Measurements from ENCODE around the gene RABGAP1. TPM values are rescaled to one million over a fixed set of nuclear protein-coding genes. Genes with fewer than 3 reads are reported as not detected.

Gene RABGAP1
- polyA plus RNA-seq, 1 donor from 2014 or later = 67.8 TPM

DNA sequence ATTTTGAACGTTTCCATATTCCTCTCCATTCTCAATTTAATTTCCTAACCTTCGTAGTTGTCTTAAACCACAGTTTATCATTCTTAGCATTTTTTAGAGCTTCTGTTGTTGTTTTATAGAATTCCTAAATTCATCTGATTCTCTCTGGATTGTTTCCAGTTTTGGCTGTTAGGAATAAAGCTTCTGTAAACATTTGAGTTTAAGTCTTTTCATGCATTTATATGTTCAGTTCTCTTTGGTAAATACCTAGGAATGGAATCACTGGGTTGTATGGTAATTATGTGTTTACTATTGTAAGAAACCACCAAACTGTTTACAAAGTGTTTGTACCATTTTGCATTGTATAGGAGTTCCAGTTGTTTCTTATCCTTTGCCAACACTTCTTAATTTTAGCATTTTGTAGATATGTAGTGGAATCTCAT, 122.4 kb downstream of the RABGAP1 start:
- no peak for TF ChIP-seq TAF1 (IDR thresholded peaks at IDR 0.05; ENCODE audit: low read depth)
- TF ChIP-seq, protein P1, sequence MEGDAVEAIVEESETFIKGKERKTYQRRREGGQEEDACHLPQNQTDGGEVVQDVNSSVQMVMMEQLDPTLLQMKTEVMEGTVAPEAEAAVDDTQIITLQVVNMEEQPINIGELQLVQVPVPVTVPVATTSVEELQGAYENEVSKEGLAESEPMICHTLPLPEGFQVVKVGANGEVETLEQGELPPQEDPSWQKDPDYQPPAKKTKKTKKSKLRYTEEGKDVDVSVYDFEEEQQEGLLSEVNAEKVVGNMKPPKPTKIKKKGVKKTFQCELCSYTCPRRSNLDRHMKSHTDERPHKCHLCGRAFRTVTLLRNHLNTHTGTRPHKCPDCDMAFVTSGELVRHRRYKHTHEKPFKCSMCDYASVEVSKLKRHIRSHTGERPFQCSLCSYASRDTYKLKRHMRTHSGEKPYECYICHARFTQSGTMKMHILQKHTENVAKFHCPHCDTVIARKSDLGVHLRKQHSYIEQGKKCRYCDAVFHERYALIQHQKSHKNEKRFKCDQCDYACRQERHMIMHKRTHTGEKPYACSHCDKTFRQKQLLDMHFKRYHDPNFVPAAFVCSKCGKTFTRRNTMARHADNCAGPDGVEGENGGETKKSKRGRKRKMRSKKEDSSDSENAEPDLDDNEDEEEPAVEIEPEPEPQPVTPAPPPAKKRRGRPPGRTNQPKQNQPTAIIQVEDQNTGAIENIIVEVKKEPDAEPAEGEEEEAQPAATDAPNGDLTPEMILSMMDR (IDR thresholded peaks at IDR 0.05; ENCODE audit: poor library complexity, severe bottlenecking) = no peak
- no peak for TF ChIP-seq RAD21 (conservative IDR thresholded peaks at IDR 0.05)
- TF ChIP-seq, protein P2, sequence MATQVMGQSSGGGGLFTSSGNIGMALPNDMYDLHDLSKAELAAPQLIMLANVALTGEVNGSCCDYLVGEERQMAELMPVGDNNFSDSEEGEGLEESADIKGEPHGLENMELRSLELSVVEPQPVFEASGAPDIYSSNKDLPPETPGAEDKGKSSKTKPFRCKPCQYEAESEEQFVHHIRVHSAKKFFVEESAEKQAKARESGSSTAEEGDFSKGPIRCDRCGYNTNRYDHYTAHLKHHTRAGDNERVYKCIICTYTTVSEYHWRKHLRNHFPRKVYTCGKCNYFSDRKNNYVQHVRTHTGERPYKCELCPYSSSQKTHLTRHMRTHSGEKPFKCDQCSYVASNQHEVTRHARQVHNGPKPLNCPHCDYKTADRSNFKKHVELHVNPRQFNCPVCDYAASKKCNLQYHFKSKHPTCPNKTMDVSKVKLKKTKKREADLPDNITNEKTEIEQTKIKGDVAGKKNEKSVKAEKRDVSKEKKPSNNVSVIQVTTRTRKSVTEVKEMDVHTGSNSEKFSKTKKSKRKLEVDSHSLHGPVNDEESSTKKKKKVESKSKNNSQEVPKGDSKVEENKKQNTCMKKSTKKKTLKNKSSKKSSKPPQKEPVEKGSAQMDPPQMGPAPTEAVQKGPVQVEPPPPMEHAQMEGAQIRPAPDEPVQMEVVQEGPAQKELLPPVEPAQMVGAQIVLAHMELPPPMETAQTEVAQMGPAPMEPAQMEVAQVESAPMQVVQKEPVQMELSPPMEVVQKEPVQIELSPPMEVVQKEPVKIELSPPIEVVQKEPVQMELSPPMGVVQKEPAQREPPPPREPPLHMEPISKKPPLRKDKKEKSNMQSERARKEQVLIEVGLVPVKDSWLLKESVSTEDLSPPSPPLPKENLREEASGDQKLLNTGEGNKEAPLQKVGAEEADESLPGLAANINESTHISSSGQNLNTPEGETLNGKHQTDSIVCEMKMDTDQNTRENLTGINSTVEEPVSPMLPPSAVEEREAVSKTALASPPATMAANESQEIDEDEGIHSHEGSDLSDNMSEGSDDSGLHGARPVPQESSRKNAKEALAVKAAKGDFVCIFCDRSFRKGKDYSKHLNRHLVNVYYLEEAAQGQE (IDR thresholded peaks at IDR 0.05; ENCODE audit: borderline replicate concordance) = no peak
- no peak for TF ChIP-seq POLR2AphosphoS5 (IDR thresholded peaks at IDR 0.05)
- TF ChIP-seq EP300 (conservative IDR thresholded peaks at IDR 0.05; ENCODE audit: poor library complexity, severe bottlenecking) = no peak
- TF ChIP-seq SMC3 (conservative IDR thresholded peaks at IDR 0.05; ENCODE audit: poor library complexity) = no peak
- Histone ChIP-seq H3F3A (ENCODE audit: insufficient read depth, low read length, poor library complexity, severe bottlenecking) (no peaks in the 10 kb centered on the region), H2AFZ (ENCODE audit: low read depth, low read length) (no peak overlapping the region), H3K4me3 (ENCODE audit: low read length) (no peak overlapping the region), H3K27ac (ENCODE audit: low read length) (no peak overlapping the region), H3K36me3 (ENCODE audit: insufficient read depth, low read length) (peaks cover 3% of the 10 kb centered on the region), H3K4me2 (ENCODE audit: low read length) (no peak overlapping the region), H3K9me2 (ENCODE audit: insufficient read depth, low read length) (no peaks in the 10 kb centered on the region), H4K20me1 (ENCODE audit: insufficient read depth) (no peaks in the 10 kb centered on the region), H3K27me3 (ENCODE audit: insufficient read depth, low read depth, low read length) (no peaks in the 10 kb centered on the region), H3K9ac (ENCODE audit: low read length) (no peak overlapping the region), H3K79me2 (replicated peaks; ENCODE audit: insufficient read depth, low read length) (no peaks in the 10 kb centered on the region), H3K9me3 (ENCODE audit: low read length) (no peaks in the 10 kb centered on the region)

DNA sequence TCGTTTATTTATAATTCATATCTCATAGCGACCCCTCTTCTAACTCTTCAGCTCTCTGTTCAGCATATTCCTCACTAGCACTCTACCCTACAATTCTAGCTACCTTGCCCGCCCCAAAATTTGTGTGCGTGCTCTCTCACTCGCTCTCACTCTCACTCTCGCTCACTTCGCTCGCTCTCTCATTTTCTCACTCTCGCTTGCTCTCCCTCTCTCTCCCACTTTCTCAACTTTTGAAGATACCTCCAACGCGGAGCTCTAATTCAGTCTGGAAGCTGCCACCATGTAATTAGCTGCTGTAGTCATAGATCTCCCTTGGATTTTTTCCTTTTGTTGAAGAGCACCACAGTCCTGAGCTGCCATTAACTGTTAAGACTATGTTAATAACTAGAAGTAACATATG, 123.1 kb downstream of the RABGAP1 start:
- H3K79me2 ChIP-seq (replicated peaks; ENCODE audit: insufficient read depth, low read length) = no peaks in the 10 kb centered on the region
- no peaks in the 10 kb centered on the region for H4K20me1 ChIP-seq (ENCODE audit: insufficient read depth)
- H3K36me3 ChIP-seq (ENCODE audit: insufficient read depth, low read length) = peaks cover 3% of the 10 kb centered on the region
- H3K4me3 ChIP-seq (ENCODE audit: low read length) = no peak overlapping the region
- TF ChIP-seq SMC3 (conservative IDR thresholded peaks at IDR 0.05; ENCODE audit: poor library complexity) = no peak
- no peaks in the 10 kb centered on the region for H3F3A ChIP-seq (ENCODE audit: insufficient read depth, low read length, poor library complexity, severe bottlenecking)
- no peaks in the 10 kb centered on the region for H3K9me2 ChIP-seq (ENCODE audit: insufficient read depth, low read length)
- no peak overlapping the region for H3K9ac ChIP-seq (ENCODE audit: low read length)
- no peak overlapping the region for H3K27ac ChIP-seq (ENCODE audit: low read length)
- no peaks in the 10 kb centered on the region for H3K9me3 ChIP-seq (ENCODE audit: low read length)
- no peaks in the 10 kb centered on the region for H3K27me3 ChIP-seq (ENCODE audit: insufficient read depth, low read depth, low read length)
- no peak overlapping the region for H3K4me2 ChIP-seq (ENCODE audit: low read length)
- H2AFZ ChIP-seq (ENCODE audit: low read depth, low read length) = no peak overlapping the region

DNA sequence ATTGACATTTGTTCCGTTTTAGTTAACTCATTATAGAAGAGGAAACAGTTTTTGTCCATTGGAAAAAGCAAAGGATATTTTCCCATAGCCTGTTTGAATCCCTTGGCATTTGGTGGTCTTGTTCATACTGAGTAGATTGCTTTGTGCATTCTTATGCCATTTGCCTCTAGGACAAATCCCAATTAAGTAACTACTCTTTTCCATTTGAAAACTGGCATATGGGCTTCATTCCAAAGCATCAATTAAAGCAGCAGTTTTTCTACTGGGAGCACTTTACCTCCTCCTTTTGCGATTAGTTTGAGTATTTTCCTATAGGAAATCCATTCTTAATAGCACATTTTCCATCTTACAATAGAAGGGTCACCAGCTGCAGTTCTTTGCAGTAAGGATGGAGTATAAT, 123.9 kb downstream of the RABGAP1 start:
- Histone ChIP-seq H3K9ac (ENCODE audit: low read length) (no peak overlapping the region), H3K36me3 (ENCODE audit: insufficient read depth, low read length) (peaks cover 3% of the 10 kb centered on the region), H3K27ac (ENCODE audit: low read length) (no peak overlapping the region), H3K4me3 (ENCODE audit: low read length) (no peak overlapping the region), H3K4me2 (ENCODE audit: low read length) (no peak overlapping the region), H3K9me3 (ENCODE audit: low read length) (no peaks in the 10 kb centered on the region), H3K9me2 (ENCODE audit: insufficient read depth, low read length) (no peaks in the 10 kb centered on the region), H2AFZ (ENCODE audit: low read depth, low read length) (no peak overlapping the region), H3K79me2 (replicated peaks; ENCODE audit: insufficient read depth, low read length) (no peaks in the 10 kb centered on the region), H3F3A (ENCODE audit: insufficient read depth, low read length, poor library complexity, severe bottlenecking) (no peaks in the 10 kb centered on the region), H4K20me1 (ENCODE audit: insufficient read depth) (no peaks in the 10 kb centered on the region), H3K27me3 (ENCODE audit: insufficient read depth, low read depth, low read length) (no peaks in the 10 kb centered on the region)
- TF ChIP-seq TAF1 (IDR thresholded peaks at IDR 0.05; ENCODE audit: low read depth) = no peak
- TF ChIP-seq, protein P2 (IDR thresholded peaks at IDR 0.05; ENCODE audit: borderline replicate concordance) = no peak
- TF ChIP-seq EP300 (conservative IDR thresholded peaks at IDR 0.05; ENCODE audit: poor library complexity, severe bottlenecking) = no peak
- no peak for TF ChIP-seq RAD21 (conservative IDR thresholded peaks at IDR 0.05)
- no peak for TF ChIP-seq MXI1 (conservative IDR thresholded peaks at IDR 0.05; ENCODE audit: poor library complexity, severe bottlenecking)
- TF ChIP-seq EZH2 (IDR thresholded peaks at IDR 0.05; ENCODE audit: borderline replicate concordance, insufficient read depth, low read length, poor library complexity, severe bottlenecking) = no peak
- TF ChIP-seq SMC3 (conservative IDR thresholded peaks at IDR 0.05; ENCODE audit: poor library complexity) = no peak
- TF ChIP-seq, protein P1 (IDR thresholded peaks at IDR 0.05; ENCODE audit: poor library complexity, severe bottlenecking) = no peak
- no peak for TF ChIP-seq POLR2AphosphoS5 (IDR thresholded peaks at IDR 0.05)

Measured in neural cell (in vitro differentiated cells).